Effector memory CD4-positive, alpha-beta T cell (primary cell): ENCODE results near the gene NAA16.

ENCODE experiments used
- DNase-seq, 3 donors: peaks; one replicate each; pipeline ENCODE4 v3.0.0-alpha.2; 2020
- H3K27ac ChIP-seq: 2 replicates; pipeline ENCODE4 v1.7.0; 2013; ENCODE audit warnings: mild to moderate bottlenecking, low read length, moderate library complexity; ENCODE audit not compliant: insufficient read depth, poor library complexity, severe bottlenecking
- H3K27me3 ChIP-seq: replicated peaks from 2 replicates; pipeline ENCODE4 v1.7.0; 2013; ENCODE audit warnings: mild to moderate bottlenecking, low read length; ENCODE audit not compliant: insufficient read depth, control insufficient read depth, poor library complexity, severe bottlenecking
- H3K36me3 ChIP-seq: 2 replicates; pipeline ENCODE4 v1.7.0; 2013; ENCODE audit warnings: mild to moderate bottlenecking, low read length, moderate library complexity; ENCODE audit not compliant: control insufficient read depth, insufficient read depth
- H3K4me1 ChIP-seq: 2 replicates; pipeline ENCODE4 v1.7.0; 2013; ENCODE audit warnings: low read length, mild to moderate bottlenecking; ENCODE audit not compliant: control insufficient read depth, insufficient read depth, poor library complexity, severe bottlenecking
- H3K4me3 ChIP-seq: 2 replicates; pipeline ENCODE4 v1.7.0; 2013; ENCODE audit warnings: low read length, low read depth, mild to moderate bottlenecking; ENCODE audit not compliant: insufficient read depth, poor library complexity, severe bottlenecking
- H3K9me3 ChIP-seq: 2 replicates; pipeline ENCODE4 v1.7.0; 2013; ENCODE audit warnings: mild to moderate bottlenecking, low read length, moderate library complexity; ENCODE audit not compliant: control insufficient read depth

The NAA16 gene

DNA sequence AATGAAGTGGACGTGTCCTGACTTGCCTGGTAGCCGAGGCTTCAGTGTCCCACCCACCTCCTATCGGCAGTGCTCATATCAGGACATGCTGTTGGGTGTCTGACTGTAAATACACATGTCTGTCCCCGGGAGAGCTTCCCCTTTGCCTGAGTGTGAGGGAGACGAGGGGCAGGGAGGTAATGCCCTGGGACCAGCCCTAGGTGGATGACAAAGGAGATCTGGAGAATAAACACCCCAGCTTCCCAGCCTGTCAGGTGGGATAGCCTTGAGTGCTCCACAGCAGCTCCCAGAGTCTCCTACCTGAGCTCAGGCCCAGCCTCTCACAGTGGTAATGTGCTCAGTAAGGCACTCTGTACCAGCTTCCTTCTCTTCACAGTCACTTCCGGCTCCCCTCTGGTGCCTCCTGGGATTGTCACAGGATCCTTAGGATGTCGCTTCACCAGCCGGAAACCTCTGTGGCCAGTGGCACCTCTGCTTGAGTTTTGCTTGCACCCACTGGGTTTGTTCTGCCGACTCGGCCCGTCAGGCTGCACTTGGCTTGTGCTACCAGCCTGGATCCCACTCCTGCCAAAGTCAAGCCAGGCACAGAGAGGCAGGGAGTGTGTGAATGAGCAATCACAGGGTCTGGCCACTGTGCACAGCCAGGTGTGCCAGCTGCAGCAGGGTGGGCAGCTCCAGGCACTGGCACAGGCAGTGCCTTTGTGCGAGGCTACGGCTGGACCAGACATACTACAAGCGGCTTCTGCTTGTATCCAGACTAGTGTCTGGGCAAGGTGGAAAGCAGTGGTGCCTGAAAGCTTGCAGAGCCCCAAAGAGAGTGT, 91.8 kb downstream of the NAA16 start:
- Histone ChIP-seq H3K4me3 (no peak overlapping the region), H3K36me3 (no peaks in the 10 kb centered on the region), H3K4me1 (no peaks in the 10 kb centered on the region), H3K27me3 (no peaks in the 10 kb centered on the region), H3K9me3 (no peaks in the 10 kb centered on the region), H3K27ac (no peak overlapping the region)
- no peak for DNase-seq

DNA sequence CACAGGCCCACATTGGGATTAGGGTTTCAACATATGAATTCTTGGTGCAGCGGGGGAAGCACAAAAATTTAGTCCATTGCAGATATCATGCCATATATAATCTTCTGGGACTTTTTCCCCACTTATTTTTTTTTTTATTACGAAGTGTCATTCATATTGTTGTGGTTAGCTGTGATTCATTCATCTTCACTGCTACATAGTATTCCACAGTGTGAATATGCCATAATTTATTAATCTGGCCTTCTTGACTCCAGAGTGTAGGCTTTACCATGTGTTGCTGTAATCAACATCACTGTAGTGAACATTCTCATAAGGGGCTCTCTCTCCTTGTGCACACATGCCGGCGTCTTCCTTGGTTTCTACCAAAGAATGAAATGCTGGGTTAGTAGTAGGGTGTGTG, 92.9 kb downstream of the NAA16 start:
- Histone ChIP-seq H3K36me3 (no peaks in the 10 kb centered on the region), H3K27me3 (no peaks in the 10 kb centered on the region), H3K4me1 (no peaks in the 10 kb centered on the region), H3K4me3 (no peak overlapping the region), H3K27ac (no peak overlapping the region), H3K9me3 (no peaks in the 10 kb centered on the region)
- no peak for DNase-seq

DNA sequence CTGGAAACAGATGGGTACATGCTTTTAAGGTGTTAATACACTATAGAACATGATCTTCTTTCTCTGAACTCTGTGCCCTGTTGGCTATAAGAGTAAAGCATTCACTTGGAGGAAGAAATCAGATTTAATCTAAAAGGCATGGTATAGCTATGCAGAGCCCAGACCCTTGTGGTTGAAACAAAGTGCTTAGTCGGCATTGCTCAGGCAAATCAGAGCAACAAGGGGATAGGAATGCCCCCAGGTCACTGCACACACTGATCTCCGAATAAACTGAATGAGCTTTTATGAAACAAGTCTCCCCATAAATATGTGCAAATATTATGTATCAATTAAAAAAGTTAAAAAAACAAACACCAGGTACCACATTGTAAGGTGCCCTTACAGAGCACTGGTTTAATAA, 94.3 kb downstream of the NAA16 start:
- Histone ChIP-seq H3K27me3 (no peaks in the 10 kb centered on the region), H3K27ac (no peak overlapping the region), H3K4me1 (no peaks in the 10 kb centered on the region), H3K4me3 (no peak overlapping the region), H3K9me3 (no peaks in the 10 kb centered on the region), H3K36me3 (no peaks in the 10 kb centered on the region)
- no peak for DNase-seq

DNA sequence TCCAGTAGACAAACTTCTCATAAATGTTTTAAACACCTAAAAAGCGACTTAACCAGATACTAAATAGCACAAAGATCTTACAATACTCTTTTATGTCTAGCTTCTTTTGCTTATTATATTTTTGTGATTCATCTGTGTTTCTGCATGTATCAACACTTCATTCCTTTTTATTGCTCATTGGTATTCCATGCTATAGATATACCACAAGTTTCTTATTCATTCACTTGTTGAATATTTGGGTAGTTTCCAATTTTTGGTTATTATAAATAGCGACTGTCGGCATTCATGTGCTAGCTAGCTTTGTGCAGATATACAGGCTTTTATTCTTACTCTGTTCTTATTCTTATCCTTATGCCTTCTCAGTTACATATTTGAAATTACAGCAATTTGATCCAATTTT, 96.3 kb downstream of the NAA16 start:
- H3K36me3 ChIP-seq = no peaks in the 10 kb centered on the region
- no peak for DNase-seq
- no peaks in the 10 kb centered on the region for H3K27me3 ChIP-seq
- H3K9me3 ChIP-seq = no peaks in the 10 kb centered on the region
- H3K4me1 ChIP-seq = no peaks in the 10 kb centered on the region
- no peak overlapping the region for H3K27ac ChIP-seq
- no peak overlapping the region for H3K4me3 ChIP-seq

DNA sequence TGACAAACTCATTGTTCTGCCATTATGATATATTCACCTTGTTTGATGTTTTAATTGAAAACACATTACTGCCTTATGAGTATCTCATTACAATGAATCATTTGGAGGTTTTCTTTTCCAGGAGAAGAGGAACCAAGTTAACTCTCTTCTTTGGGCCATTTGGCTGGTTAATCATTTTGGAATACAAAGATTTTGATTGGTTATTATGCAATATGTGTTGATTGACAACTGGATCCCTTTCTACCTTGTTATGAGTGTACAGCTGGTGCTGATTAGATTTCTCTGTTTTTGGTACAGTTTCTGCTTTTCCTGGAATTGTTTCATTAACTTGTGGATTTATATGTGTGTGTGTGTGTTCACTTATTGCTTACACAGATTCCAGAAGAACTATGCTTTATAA, 97.1 kb downstream of the NAA16 start:
- Histone ChIP-seq H3K9me3 (no peaks in the 10 kb centered on the region), H3K4me3 (no peak overlapping the region), H3K27me3 (no peaks in the 10 kb centered on the region), H3K36me3 (no peaks in the 10 kb centered on the region), H3K4me1 (no peaks in the 10 kb centered on the region), H3K27ac (no peak overlapping the region)
- no peak for DNase-seq

DNA sequence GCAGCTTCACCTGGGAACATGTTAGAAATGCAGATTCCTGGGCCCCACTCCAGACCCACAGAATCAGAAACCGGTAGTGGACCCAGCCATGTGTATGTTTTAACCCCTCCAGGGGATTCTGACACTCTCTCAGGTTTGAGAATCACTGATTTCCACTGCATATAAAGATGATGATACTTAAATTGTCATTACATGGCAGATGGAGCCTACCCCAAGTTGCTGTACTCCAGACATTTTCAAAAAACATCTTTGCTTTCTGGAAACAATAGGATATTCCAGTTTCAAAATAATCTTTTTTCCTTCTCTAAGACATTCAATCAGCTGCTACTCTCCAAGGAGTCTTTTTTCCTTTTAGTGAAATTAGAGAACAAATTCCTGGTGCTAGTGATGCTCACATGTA, 97.7 kb downstream of the NAA16 start:
- H3K9me3 ChIP-seq = no peaks in the 10 kb centered on the region
- no peak for DNase-seq

DNA sequence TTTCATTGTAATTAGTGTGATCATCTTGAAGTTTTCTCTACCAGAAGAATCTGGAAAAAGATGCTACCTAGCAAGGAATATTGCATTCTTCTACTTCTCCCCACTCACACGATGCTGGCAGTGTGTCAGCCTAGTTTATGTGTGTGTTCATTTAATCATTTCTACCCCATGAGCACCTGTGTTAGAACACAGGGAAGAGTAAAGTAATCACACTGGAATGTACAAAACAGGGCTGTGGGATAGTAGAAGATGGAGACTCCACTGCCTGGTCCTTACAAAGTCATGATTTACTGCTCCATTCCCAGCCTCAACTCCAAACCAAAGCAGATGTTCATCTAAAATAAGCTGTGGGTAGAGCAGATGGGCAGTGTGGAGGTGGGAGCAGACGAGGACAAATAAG, 98.5 kb downstream of the NAA16 start:
- Histone ChIP-seq H3K27me3 (no peaks in the 10 kb centered on the region), H3K36me3 (no peaks in the 10 kb centered on the region), H3K4me1 (no peaks in the 10 kb centered on the region), H3K4me3 (no peak overlapping the region), H3K9me3 (no peaks in the 10 kb centered on the region), H3K27ac (no peak overlapping the region)
- no peak for DNase-seq

More for the DNA sequence above, 97.7 kb downstream of the NAA16 start:
- Histone ChIP-seq H3K27me3 (no peaks in the 10 kb centered on the region), H3K36me3 (no peaks in the 10 kb centered on the region), H3K27ac (no peak overlapping the region), H3K4me3 (no peak overlapping the region), H3K4me1 (no peaks in the 10 kb centered on the region)

DNA sequence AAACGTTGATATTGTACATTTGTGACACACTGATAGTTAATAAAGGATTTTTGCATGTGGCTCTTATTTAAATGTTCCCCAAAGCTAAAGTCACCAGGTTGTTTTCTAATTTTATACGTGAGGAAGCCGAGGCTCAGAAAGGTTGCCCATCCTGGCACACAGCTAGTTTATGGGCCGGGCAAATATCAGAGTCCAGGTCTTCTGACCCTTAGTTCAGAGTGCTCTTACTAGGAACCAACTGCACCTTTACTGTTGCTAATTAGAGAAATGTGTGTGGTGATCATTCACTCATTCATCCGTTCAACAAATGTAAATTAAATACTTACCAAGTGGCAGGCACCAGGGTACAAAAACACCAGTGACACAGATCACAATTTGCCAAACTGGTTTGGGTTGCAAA, 100.0 kb downstream of the NAA16 start:
- Histone ChIP-seq H3K4me1 (no peaks in the 10 kb centered on the region), H3K4me3 (no peak overlapping the region), H3K27ac (no peak overlapping the region), H3K9me3 (no peaks in the 10 kb centered on the region), H3K36me3 (no peaks in the 10 kb centered on the region), H3K27me3 (no peaks in the 10 kb centered on the region)
- DNase-seq = no peak

DNA sequence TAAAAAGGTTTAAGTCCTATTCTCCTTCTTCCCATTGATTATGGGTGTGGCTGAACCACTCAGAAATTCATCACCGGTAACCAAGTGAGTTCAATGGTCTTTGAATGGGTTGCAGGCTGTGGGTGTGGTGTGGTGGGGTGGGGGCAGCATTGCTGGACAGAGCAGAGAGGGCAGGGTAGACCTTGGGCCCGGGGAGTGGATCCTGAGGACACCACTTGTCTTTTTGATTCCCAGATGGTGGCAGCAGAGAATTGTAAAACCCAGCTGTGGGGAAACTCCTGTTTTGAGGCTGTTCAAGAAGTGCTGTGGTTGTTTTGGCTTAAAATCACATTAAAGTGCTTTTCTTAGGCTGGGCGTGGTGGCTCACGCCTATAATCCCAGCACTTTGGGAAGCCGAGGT, 100.5 kb downstream of the NAA16 start:
- no peak for DNase-seq
- H3K36me3 ChIP-seq = no peaks in the 10 kb centered on the region
- H3K4me1 ChIP-seq = no peaks in the 10 kb centered on the region
- H3K4me3 ChIP-seq = no peak overlapping the region
- no peak overlapping the region for H3K27ac ChIP-seq
- H3K27me3 ChIP-seq = no peaks in the 10 kb centered on the region
- H3K9me3 ChIP-seq = no peaks in the 10 kb centered on the region

DNA sequence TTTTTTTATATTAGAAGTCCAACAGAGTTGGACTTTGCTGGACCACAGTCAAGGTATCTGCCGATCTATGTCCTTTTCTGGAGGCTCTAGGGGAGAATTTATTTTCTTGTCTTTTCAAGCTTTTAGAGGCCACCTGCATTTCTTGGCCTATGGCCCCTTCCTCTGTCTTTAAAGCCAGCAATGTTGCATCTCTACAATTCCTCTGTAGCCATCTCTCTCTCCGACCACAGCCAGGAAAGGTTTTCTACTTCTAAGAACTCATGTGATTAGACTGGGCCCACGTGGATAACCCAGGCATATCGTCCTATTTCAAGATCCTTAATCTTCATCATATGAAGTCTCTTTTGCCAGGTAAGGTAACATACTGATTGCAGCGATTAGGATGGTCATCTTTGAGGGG, 102.8 kb downstream of the NAA16 start:
- no peak for DNase-seq
- Histone ChIP-seq H3K36me3 (no peaks in the 10 kb centered on the region), H3K27ac (no peak overlapping the region), H3K4me1 (no peaks in the 10 kb centered on the region), H3K27me3 (no peaks in the 10 kb centered on the region), H3K9me3 (no peaks in the 10 kb centered on the region), H3K4me3 (no peak overlapping the region)
